Gastroesophageal sphincter (tissue), 4 donors: Measurements from ENCODE around the gene ARHGEF33. TPM values are rescaled to one million over a fixed set of nuclear protein-coding genes. Genes with fewer than 3 reads are reported as not detected.

ENCODE experiments used
- ATAC-seq: fragments of 150-250 bp; one replicate; pipeline ENCODE4 v1.9.1; 2016; ENCODE audit warnings: mild to moderate bottlenecking, moderate library complexity
- H3K27ac ChIP-seq, 4 donors: fragments of 200-600 bp; sonication (generic) in 3 of 4; 1 replicate in 3 of 4; 2 replicates in 1 of 4; pipeline ENCODE4 v1.5.1; 2016 to 2019
- H3K27me3 ChIP-seq: fragments of 200-600 bp; sonication (generic); one replicate; pipeline ENCODE4 v1.5.1; 2019
- H3K36me3 ChIP-seq, 2 donors: fragments of 200-600 bp; sonication (generic); one replicate each; pipeline ENCODE4 v1.5.1; 2019; ENCODE audit warnings: control low read depth in 1 of 2
- H3K4me1 ChIP-seq, 3 donors: fragments of 200-600 bp; sonication (generic); 1 replicate in 2 of 3; 2 replicates in 1 of 3; pipeline ENCODE4 v1.5.1; 2016 to 2019; ENCODE audit warnings: control low read depth in 2 of 3
- H3K4me3 ChIP-seq, 2 donors: fragments of 200-600 bp; sonication (generic); one replicate each; pipeline ENCODE4 v1.5.1; 2019; ENCODE audit warnings: mild to moderate bottlenecking in 1 of 2, moderate library complexity in 1 of 2
- H3K9me3 ChIP-seq, 3 donors: fragments of 200-600 bp; sonication (generic); one replicate each; pipeline ENCODE4 v1.5.1; 2017 to 2019; ENCODE audit warnings: control low read depth in 2 of 3
- CTCF ChIP-seq, 4 experiments: fragments of 200-600 bp in 2 of 4; fragments of 450-650 bp in 2 of 4; sonication (generic) in 1 of 4; IDR thresholded peaks; one replicate each; pipeline ENCODE4 v1.5.1; 2017 to 2019; ENCODE audit warnings: antibody characterized with exemption in 4 of 4, mild to moderate bottlenecking in 2 of 4, moderate library complexity in 2 of 4
- EP300 ChIP-seq: sonication (generic); formaldehyde crosslinking; IDR thresholded peaks from one replicate; pipeline ENCODE4 v1.6.1; 2017; ENCODE audit warnings: antibody characterized with exemption, mild to moderate bottlenecking
- POLR2A ChIP-seq, 2 donors: fragments of 450-650 bp; IDR thresholded peaks; one replicate each; pipeline ENCODE4 v1.6.1; 2017; ENCODE audit warnings: antibody characterized with exemption in 2 of 2, mild to moderate bottlenecking in 2 of 2, moderate library complexity in 1 of 2
- POLR2AphosphoS5 ChIP-seq: sonication (generic); formaldehyde crosslinking; IDR thresholded peaks from one replicate; pipeline ENCODE4 v1.6.1; 2017; ENCODE audit warnings: antibody characterized with exemption
- WGBS, 2 donors: methylation state at CpG; one replicate each; pipeline ENCODE4 v1.1.5; 2018; ENCODE audit warnings: low coverage in 1 of 2; 5-methylcytosine and 5-hydroxymethylcytosine counted together
- total RNA-seq, 4 donors: library from RNA; depleted of rRNA; stranded (reverse); fragments of >200 nt; gene quantifications; one replicate each; pipeline ENCODE4 v1.1.0, GENCODE V29; 2016

ARHGEF33 gene
- total RNA-seq, 4 donors from 2014 or later = 0.19 to 1.2 (median 1.1) TPM

GRCh38 chr2:38948995-38949394, 59.3 kb downstream of the ARHGEF33 start:
- no peak for ATAC-seq

GRCh38 chr2:38951766-38952165, 62.1 kb downstream of the ARHGEF33 start:
- Histone ChIP-seq H3K27me3 (no peaks in the 10 kb centered on the region), H3K4me1 (peaks cover 0 to 12% (median 0%) of the 10 kb centered on the region in 3 donors), H3K36me3 (no peaks in the 10 kb centered on the region), H3K9me3 (no peaks in the 10 kb centered on the region), H3K4me3 (no peak overlapping the region), H3K27ac (no peak overlapping the region)
- no peak for ATAC-seq
- no peak for TF ChIP-seq CTCF (IDR thresholded peaks at IDR 0.05)
- no peak for TF ChIP-seq POLR2A (IDR thresholded peaks at IDR 0.05)
- no peak for TF ChIP-seq EP300
- TF ChIP-seq POLR2AphosphoS5 = no peak

More at GRCh38 chr2:38948995-38949394, 59.3 kb downstream of the ARHGEF33 start:
- 70 to 90% methylated on average over 4 of the region's 4 CpGs for WGBS, 2 donors
- Histone ChIP-seq H3K36me3 (no peaks in the 10 kb centered on the region), H3K9me3 (no peaks in the 10 kb centered on the region), H3K4me3 (no peak overlapping the region), H3K4me1 (peaks cover 0 to 12% (median 0%) of the 10 kb centered on the region in 3 donors), H3K27me3 (no peaks in the 10 kb centered on the region), H3K27ac (no peak overlapping the region)
- no peak for TF ChIP-seq POLR2AphosphoS5
- no peak for TF ChIP-seq CTCF (IDR thresholded peaks at IDR 0.05)
- TF ChIP-seq POLR2A (IDR thresholded peaks at IDR 0.05) = no peak
- TF ChIP-seq EP300 = no peak

GRCh38 chr2:38957972-38958371, 68.3 kb downstream of the ARHGEF33 start:
- no peak for TF ChIP-seq CTCF (IDR thresholded peaks at IDR 0.05)
- no peak for TF ChIP-seq POLR2AphosphoS5
- no peak for TF ChIP-seq EP300
- no peak for TF ChIP-seq POLR2A (IDR thresholded peaks at IDR 0.05)
- H3K9me3 ChIP-seq = no peaks in the 10 kb centered on the region
- H3K27me3 ChIP-seq = no peaks in the 10 kb centered on the region
- H3K36me3 ChIP-seq = no peaks in the 10 kb centered on the region
- no peak overlapping the region for H3K27ac ChIP-seq
- no peak for ATAC-seq
- 95 to 100% methylated on average over 1 to 3 of the region's 5 CpGs for WGBS, 2 donors
- peaks cover 0 to 15% (median 5%) of the 10 kb centered on the region in 3 donors for H3K4me1 ChIP-seq
- H3K4me3 ChIP-seq = no peak overlapping the region

- Histone ChIP-seq H3K4me3 (peak overlapping the region in 1 of 2 donors; percentile 55), H3K4me1 (peaks cover 0 to 15% (median 5%) of the 10 kb centered on the region in 3 donors), H3K27me3 (no peaks in the 10 kb centered on the region), H3K27ac (no peak overlapping the region), H3K36me3 (no peaks in the 10 kb centered on the region), H3K9me3 (no peaks in the 10 kb centered on the region)
- TF ChIP-seq EP300 (no peak), CTCF (IDR thresholded peaks at IDR 0.05) (no peak), POLR2AphosphoS5 (no peak), POLR2A (IDR thresholded peaks at IDR 0.05) (no peak)
- no peak for ATAC-seq
- 90 to 95% methylated on average over 4 to 5 of the region's 24 CpGs for WGBS, 2 donors
Observed at GRCh38 chr2:38959466-38959865, 69.8 kb downstream of the ARHGEF33 start.

GRCh38 chr2:38959938-38960608, 70.4 kb downstream of the ARHGEF33 start:
- Histone ChIP-seq H3K4me1 (peaks cover 0 to 15% (median 5%) of the 10 kb centered on the region in 3 donors), H3K36me3 (no peaks in the 10 kb centered on the region), H3K27me3 (no peaks in the 10 kb centered on the region), H3K9me3 (no peaks in the 10 kb centered on the region), H3K4me3 (peak overlapping the region; percentile 15 to 55), H3K27ac (peak overlapping the region in 2 of 4 donors; percentile 38 to 41)
- WGBS, 2 donors = no CpG with 5 or more reads among the region's 97 CpGs
- TF ChIP-seq POLR2A (IDR thresholded peaks at IDR 0.05) = no peak
- TF ChIP-seq EP300 = no peak
- peak in 2 of 4 experiments; percentile 0 to 38 for TF ChIP-seq CTCF (IDR thresholded peaks at IDR 0.05)
- peak; percentile 94 for ATAC-seq
